Hematopoietic multipotent progenitor cell treated with erythropoietin and hydrocortisone succinate and interleukin-3 and kit ligand, for 15 days (in vitro differentiated cells): ENCODE results near the gene CA7.
A peak's percentile ranks its signal among the peaks of the same experiment; 100 is the strongest.
"Not testable (repeated sequence)": the region's sequence is repeated elsewhere in the genome, so short reads cannot be mapped to it uniquely, and the experiment has no call there.

Experiments used
- DNase-seq: peaks from one replicate; pipeline ENCODE4 v3.0.0-alpha.2; 2015; ENCODE audit warnings: low spot score

Gene CA7

GRCh38 chr16:66873685-66874055 is 29.5 kb downstream of the CA7 start:
- no peak for DNase-seq

GRCh38 chr16:66874079-66874775 is 30.0 kb downstream of the CA7 start:
- no peak for DNase-seq

GRCh38 chr16:66878067-66878466 is 33.9 kb downstream of the CA7 start:
- DNase-seq: no peak

DNA sequence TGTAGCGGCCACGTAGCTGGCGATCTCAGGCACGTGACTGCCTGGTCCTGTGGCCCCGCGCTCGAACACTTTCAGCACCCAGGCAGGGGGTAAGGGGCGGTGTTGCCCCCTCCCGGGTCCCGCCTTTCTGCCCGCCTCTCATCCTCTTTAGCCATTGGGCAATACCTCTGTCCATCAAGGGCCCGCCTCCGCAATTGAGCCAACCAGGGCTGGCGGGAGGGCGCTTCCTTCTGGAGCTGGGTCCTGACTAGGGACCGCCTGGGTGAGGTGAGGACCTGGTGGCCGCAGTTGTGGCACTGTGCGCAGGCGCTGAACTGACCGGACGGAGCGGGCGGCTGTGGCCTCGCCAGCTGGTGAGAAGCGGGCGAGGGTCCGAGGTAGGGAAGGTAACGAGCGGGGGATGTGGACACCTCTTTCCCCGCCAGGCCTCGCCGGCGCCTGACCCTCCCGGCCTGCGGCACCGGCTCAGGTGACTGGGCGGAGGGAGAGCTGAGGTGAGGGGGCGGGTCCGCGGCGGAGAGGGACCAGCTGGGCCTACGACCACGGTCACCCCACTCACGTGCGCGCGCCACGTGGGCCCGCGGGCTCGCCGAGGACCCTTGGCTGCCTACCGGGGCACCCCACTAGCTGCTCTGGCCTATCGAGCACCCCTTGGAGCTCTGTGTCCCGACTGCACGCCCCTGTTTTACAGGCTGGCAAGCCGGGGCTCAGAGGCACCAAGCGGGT is 36.2 kb downstream of the CA7 start, which contains the start of gene PDP2:
PDP2 (plus strand) TSS at position 228 of the 726 bp plus-strand sequence. CDS start 3,770 bp downstream, outside the sequence.
- DNase-seq: peak; percentile 83

DNA sequence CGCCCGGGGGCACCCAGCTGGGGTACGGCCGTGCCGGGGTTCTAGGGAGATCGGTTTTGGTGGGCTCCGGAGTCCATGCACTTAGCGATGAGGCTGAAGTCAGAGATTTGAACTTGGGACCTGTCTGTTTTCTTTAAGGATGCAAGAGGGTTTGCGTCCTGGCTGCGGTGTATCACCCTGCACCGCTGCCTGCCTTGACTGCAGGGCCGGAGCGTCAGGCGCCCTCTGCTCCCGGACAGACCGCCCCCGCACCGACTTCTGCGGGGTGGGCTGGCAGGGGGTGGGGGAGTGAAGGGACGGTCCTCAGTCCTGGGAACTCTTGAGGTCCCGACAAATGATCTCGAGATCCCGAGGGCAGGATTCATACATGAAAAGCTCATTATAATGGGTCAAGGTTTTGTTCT is 36.8 kb downstream of the CA7 start:
- no peak for DNase-seq

- no peak for DNase-seq
Measured at GRCh38 chr16:66881560-66881959, 37.3 kb downstream of the CA7 start.

DNA sequence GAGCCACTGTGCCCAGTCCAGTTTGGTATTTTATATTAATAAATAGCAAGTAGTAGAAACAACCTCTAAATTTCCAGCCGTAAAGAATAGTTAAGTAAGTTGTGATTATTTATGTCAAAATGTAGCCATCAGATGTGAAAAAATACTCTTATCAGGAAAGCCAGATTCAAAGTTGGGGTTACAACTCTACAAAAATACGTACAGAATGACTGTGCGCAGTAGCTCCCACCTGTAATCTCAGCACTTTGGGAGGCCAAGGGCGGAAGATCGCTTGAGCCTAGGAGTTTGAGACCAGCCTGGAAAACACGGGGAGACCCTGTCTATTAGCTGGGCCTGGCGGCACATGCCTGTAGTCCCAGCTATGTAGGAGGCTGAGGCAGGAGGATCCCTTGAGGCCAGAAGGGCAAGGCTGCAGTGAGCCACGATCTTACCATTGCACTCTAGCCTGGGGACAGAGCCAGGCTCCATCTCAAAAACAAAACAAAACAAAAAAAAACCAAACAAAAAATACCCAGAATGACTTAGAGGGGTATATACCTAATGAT is 37.8 kb downstream of the CA7 start:
- no peak for DNase-seq

DNA sequence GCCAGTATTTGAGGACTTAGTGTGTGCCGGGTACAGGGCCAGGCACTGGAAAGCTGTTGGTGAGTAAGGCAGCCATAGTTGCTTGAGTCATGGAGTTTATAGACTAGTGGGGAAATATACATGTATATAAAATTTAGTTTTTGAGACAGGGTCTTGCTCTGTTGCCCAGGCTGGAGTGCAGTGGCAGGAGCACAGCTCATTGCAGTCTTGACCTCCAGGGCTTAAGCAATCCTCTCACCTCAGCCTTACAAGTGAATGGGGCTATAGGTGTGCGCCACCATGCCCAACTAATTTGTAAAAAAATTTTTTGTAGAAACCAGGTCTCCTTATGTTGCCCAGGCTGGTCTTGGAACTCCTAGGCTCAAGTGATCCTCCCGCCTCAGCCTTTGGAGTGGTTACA is 38.5 kb downstream of the CA7 start:
- DNase-seq: no peak

DNA sequence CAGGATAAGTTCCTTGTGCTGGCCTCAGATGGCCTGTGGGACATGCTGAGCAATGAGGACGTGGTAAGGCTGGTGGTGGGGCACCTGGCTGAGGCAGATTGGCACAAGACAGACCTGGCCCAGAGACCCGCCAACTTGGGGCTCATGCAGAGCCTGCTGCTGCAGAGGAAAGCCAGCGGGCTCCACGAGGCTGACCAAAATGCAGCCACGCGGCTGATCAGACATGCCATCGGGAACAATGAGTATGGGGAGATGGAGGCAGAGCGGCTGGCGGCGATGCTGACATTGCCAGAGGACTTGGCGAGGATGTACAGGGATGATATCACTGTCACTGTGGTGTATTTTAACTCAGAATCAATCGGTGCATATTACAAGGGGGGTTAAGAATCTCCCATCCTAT is 41.3 kb downstream of the CA7 start:
- no peak for DNase-seq

- DNase-seq: no peak
Measured at GRCh38 chr16:66886321-66886720, 42.1 kb downstream of the CA7 start.

GRCh38 chr16:66886914-66887313 is 42.7 kb downstream of the CA7 start:
- DNase-seq: no peak

DNA sequence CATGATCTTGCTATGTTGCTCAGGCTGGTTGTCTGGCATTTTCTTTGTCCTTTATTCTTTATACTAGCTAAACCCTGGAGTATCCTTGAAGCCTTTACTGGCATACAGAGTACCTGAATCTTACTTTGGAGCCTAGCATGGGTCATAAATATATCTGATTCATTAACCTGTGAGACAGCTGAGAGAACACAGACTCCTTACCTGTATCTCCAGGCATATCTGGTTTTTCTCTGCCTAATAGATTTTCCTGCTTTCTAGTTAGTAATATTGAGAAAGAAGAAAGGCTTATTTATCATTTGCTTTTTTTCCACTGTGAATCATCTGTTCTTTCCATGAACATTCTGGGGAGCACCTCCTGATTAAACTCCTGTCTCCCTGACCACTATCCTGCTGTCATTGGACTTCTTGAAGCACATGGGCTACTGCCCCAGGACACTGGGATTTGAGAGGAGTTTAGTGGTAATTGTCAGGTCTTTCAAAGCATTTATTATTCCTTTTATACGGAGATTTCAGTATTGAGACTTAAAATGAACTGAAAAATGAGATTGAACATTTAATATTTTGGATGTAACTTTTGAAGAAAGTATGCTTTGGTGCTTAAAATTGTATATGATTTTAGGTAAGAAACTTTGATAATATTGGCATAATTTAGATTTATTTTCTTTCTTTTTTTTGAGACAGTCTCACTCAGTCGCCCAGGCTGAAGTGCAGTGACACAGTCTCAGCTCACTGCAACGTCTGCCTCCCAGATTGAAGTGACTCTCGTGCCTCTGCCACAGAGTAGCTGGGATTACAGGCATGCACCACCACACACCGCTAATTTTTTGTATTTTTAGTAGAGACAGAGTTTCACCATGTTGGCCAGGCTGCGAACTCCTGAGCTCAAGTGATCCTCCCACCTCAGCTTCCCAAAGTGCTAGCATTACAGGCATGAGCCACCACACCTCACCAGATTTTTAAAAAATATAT is 44.7 kb downstream of the CA7 start:
- no peak for DNase-seq

DNA sequence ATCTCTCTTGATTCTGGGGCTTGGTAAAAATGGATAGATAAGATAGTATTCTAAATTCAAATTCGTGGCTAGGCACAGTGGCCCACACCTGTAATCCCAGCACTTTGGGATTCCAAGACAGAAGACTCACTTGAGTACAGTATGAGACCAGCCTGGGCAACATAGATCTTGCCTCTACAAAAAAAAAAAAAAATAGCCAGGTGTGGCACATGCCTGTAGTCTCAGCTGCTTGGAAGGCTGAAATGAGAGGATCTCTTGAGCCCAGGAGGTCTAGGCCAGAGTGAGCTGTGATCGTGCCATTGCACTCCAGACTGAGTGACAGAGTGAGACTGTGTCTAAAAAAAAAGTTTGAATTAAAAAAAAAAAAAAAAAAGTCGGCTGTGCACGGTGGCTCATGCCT is 45.4 kb downstream of the CA7 start:
- no peak for DNase-seq

- DNase-seq: no peak
Measured at GRCh38 chr16:66890799-66891198, 46.6 kb downstream of the CA7 start.

GRCh38 chr16:66891360-66891759 is 47.1 kb downstream of the CA7 start:
- DNase-seq: no peak

DNA sequence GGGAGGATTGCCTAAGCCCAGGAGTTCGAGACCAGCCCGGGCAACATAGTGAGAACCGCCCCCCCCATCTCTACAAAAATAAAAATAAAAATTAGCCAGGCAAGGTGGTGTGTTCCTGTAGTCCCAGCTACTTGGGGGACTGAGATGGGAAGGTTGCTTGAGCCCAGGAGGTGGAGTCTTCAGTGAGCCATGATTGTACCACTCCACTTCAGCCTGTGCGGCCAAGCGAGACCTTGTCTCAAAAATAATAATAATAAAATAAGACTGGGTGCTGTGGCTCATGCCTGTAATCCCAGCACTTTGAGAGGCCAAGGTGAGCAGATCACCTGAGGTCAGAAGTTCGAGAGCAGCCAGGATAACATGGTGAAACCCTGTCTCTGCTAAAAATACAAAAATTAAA is 47.6 kb downstream of the CA7 start:
- no peak for DNase-seq

DNA sequence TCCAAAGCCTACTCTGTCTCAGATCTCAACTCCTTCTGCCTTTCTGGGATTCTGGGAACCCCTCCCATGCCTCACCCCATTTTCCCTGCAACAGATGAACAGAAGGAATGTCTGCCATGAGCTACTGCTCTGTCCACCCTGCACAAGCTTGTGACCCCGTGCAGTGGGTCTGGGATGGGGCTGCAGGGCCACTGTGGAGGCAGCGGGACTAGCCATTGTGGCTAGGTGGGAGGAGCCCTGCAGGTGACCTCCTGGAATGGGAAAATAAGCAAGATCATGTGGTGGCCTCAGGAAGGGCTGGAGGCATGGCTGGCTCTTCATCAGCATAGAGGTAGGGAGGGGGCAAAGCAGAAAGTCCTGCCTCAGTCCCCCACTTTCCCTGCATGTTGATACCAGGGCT is 49.8 kb downstream of the CA7 start:
- no peak for DNase-seq

DNA sequence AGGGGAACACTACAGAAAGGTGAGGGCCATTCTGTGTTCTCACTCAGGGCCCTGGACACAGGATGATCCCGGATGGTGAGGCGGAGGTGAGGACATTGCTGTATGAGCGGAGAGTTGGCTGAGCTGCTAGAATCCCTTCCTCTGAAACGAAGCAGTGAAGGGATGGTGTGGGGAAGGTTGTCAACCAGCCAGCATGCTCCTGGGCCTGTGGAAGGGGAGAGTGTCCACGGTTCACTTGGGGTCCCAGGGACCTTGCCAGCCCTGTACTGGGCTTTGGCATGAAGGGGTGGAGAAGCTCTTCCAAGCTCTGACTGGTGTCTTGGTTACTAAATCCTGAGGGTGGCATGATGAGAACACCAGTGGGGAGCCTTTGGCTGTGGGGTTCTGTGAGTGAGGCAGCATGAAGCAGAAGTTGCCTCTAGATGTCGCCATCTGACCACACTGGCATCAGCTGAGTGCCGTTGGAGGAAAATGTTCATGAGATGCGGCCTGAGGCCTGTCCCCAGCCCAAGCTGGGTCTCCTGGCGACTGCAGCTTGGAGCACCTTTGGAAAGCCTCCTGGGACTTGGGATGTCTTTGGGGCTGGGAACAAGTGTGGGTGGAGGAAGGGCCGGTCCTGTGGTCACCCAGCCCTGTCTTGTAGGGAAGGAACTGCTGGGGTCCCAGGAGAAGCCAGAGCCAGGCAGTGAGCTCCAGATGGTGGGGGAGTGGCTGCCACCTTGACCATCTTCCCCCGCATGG is 50.9 kb downstream of the CA7 start:
- DNase-seq: peak; percentile 70

- DNase-seq: no peak
Measured at GRCh38 chr16:66895689-66895979, 51.4 kb downstream of the CA7 start.

DNA sequence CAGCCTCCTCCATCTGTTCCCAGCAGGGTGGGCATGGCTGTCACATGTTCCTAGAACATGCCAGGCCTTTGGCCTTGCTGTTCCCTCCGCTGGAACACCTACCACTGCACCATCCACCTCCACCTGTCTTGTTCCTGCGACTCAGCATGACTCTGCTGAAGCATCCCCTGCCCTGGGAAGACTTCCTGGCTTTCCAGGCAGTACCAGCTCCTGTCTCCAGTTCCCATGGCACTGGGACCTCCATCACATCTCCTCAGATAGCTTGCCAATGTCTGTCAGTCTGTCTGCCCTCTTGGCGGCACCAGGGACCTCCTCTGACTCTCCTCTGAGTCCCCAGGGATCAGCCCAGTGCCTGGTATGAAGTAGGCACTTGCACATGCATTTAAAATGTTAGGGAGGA is 51.8 kb downstream of the CA7 start:
- no peak for DNase-seq

GRCh38 chr16:66896682-66897081 is 52.5 kb downstream of the CA7 start:
- DNase-seq: not testable (repeated sequence)

GRCh38 chr16:66898207-66898606 is 54.0 kb downstream of the CA7 start:
- DNase-seq: no peak
